HL-60 (cell line): Measurements from ENCODE around the gene ZMYND8.
A peak's percentile ranks its signal among the peaks of the same experiment; 100 is the strongest.
"Not testable (repeated sequence)": the region's sequence is repeated elsewhere in the genome, so short reads cannot be mapped to it uniquely, and the experiment has no call there.

Experiments
- DNase-seq, 2 experiments: peaks; one replicate each; pipeline ENCODE4 v3.0.0-alpha.2; 2010 to 2020; ENCODE audit warnings: low read depth in 1 of 2, low spot score in 1 of 2
- H3K27ac ChIP-seq: fragments of 250-450 bp; sonication (Bioruptor Pico); replicated peaks from 2 replicates; pipeline ENCODE4 v1.5.1; 2020; ENCODE audit warnings: mild to moderate bottlenecking, moderate library complexity
- H3K27me3 ChIP-seq: fragments of 250-450 bp; sonication (Bioruptor Pico); 2 replicates; pipeline ENCODE4 v1.5.1; 2021; ENCODE audit warnings: mild to moderate bottlenecking, moderate library complexity; ENCODE audit not compliant: insufficient read depth, poor library complexity, severe bottlenecking
- H3K4me3 ChIP-seq: replicated peaks from 2 replicates; pipeline ENCODE4 v1.5.1; 2011; ENCODE audit warnings: mild to moderate bottlenecking, control low read depth, low read length; ENCODE audit not compliant: insufficient read depth
- CTCF ChIP-seq: IDR thresholded peaks from one replicate; pipeline ENCODE4 v1.5.1; 2011; ENCODE audit warnings: low read length, control low read depth, inconsistent platforms; ENCODE audit not compliant: insufficient read depth
- GABPA ChIP-seq: IDR thresholded peaks from 2 replicates; pipeline ENCODE4 v1.6.1; 2012; ENCODE audit warnings: low read depth
- POLR2AphosphoS5 ChIP-seq: IDR thresholded peaks from 2 replicates; pipeline ENCODE4 v1.6.1; 2012; ENCODE audit warnings: low read depth
- SPI1 ChIP-seq: IDR thresholded peaks from 2 replicates; pipeline ENCODE4 v1.6.1; 2012; ENCODE audit warnings: low read depth, mild to moderate bottlenecking, borderline replicate concordance
- TF ChIP-seq, protein P1 (sequence below): IDR thresholded peaks from 2 replicates; pipeline ENCODE4 v1.6.1; 2012; ENCODE audit warnings: low read depth; ENCODE audit not compliant: insufficient replicate concordance

Gene ZMYND8

GRCh38 chr20:47368301-47368700 lies 11.8 kb upstream of the ZMYND8 start:
- TF ChIP-seq POLR2AphosphoS5 = no peak
- no peak for DNase-seq
- Histone ChIP-seq H3K27me3 (no peaks in the 10 kb centered on the region), H3K4me3 (no peak overlapping the region), H3K27ac (no peak overlapping the region)

DNA sequence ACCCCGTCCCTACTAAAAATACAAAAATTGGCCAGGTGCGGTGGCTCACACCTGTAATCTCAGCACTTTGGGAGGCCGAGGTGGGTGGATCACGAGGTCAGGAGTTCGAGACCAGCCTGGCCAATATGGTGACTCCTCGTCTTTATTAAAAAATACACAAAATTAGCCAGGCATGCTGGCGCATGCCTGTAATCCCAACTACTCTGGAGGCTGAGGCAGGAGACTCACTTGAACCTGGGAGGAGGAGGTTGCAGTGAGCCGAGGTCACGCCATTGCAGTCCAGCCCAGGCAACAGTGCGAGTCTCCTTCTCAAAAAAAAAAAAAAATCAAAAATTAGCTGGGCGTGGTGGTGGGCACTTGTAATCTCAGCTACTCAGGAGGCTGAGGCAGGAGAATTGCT lies 9.8 kb upstream of the ZMYND8 start:
- not testable (repeated sequence) for H3K4me3 ChIP-seq, H3K27me3 ChIP-seq, H3K27ac ChIP-seq, DNase-seq

DNA sequence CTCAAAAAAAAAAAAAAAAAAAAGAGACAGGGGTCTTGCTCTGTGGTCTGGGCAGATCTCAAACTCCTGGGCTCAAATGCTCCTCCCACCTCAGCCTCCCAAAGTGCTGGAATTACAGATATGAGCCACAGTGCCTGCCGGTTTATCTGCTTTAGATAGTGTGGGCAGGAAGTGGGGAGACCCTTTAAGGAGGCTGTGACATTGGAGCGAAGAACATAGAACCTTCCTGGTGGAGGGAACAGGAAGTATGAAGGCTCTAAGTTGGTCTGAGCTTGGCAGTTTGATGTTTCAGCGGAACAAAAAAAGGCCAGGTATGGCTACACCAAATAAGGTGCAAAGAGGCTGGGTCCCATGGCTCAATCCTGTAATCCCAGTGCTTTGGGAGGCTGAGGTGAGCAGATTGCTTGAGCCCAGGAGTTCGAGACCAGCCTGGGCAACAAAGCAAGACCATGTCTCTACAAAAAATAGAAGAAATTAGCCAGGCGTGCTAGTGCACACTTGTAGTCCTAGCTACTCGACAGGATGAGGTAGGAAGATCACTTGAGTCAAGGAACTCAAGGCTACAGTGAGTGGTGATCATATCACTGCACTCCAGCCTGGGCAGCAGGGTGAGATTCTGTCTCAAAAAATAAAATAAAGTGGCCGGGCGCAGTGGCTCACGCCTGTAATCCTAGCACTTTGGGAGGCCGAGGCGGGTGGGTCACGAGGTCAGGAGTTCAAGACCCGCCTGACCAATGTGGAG lies 8.7 kb upstream of the ZMYND8 start:
- no peaks in the 10 kb centered on the region for H3K27me3 ChIP-seq
- no peak overlapping the region for H3K27ac ChIP-seq
- DNase-seq = no peak
- no peak for TF ChIP-seq POLR2AphosphoS5
- TF ChIP-seq SPI1 = no peak
- TF ChIP-seq, protein P1, sequence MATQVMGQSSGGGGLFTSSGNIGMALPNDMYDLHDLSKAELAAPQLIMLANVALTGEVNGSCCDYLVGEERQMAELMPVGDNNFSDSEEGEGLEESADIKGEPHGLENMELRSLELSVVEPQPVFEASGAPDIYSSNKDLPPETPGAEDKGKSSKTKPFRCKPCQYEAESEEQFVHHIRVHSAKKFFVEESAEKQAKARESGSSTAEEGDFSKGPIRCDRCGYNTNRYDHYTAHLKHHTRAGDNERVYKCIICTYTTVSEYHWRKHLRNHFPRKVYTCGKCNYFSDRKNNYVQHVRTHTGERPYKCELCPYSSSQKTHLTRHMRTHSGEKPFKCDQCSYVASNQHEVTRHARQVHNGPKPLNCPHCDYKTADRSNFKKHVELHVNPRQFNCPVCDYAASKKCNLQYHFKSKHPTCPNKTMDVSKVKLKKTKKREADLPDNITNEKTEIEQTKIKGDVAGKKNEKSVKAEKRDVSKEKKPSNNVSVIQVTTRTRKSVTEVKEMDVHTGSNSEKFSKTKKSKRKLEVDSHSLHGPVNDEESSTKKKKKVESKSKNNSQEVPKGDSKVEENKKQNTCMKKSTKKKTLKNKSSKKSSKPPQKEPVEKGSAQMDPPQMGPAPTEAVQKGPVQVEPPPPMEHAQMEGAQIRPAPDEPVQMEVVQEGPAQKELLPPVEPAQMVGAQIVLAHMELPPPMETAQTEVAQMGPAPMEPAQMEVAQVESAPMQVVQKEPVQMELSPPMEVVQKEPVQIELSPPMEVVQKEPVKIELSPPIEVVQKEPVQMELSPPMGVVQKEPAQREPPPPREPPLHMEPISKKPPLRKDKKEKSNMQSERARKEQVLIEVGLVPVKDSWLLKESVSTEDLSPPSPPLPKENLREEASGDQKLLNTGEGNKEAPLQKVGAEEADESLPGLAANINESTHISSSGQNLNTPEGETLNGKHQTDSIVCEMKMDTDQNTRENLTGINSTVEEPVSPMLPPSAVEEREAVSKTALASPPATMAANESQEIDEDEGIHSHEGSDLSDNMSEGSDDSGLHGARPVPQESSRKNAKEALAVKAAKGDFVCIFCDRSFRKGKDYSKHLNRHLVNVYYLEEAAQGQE = no peak
- TF ChIP-seq GABPA = no peak
- TF ChIP-seq CTCF = no peak
- H3K4me3 ChIP-seq = no peak overlapping the region

GRCh38 chr20:47362361-47363219 lies 6.1 kb upstream of the ZMYND8 start:
- Histone ChIP-seq H3K27ac (no peak overlapping the region), H3K4me3 (no peak overlapping the region), H3K27me3 (no peaks in the 10 kb centered on the region)
- TF ChIP-seq GABPA (no peak), SPI1 (peak; percentile 82)
- DNase-seq = peak in 1 of 2 experiments; percentile 43

DNA sequence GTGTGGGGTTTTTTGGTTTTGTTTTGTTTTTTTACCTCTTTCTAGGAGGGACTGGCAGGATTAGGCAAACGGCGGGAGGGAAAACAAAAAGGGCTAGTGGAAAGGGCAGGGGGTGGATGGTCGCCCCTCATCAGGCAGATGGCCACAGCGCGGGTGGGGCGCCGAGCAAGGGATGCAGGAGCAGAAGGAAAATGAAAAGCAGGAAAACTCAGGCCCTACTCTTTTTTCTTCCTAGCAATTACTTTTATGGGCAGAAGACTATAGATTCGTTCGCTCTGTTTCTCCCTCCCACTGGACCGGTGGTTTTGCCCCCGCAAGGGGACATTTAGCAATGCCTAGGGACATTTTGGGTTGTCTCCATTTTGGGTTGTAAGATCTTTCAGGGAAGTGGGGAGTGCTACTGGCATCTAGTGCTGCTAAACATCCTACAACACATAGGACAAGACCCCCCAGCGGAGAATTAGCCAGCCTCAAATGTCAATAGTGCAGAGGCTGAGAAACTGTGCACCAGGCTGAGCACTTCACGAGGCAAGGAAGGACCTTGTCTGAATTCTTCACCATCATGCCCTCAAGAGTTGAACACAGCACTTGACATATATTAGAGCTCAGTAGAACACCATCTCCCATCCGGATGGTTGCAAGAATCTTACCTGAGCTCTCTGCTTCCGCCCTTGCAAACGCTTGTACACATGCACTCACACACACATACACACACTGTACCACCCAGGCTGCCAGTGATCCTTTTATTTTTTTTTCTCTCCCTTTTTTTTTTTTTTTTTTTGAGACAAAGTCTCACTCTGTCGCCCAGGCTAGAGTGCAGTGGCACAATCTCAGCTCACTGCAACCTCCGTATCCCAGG lies 4.8 kb upstream of the ZMYND8 start:
- Histone ChIP-seq H3K27ac (peak overlapping the region; percentile 100), H3K4me3 (no peak overlapping the region), H3K27me3 (no peaks in the 10 kb centered on the region)
- DNase-seq = no peak
- TF ChIP-seq GABPA (no peak), POLR2AphosphoS5 (no peak), CTCF (no peak), SPI1 (no peak)
- TF ChIP-seq, protein P1 = no peak
